Measurements from ENCODE around the gene PANK3.
"Not testable (repeated sequence)": the region's sequence is repeated elsewhere in the genome, so short reads cannot be mapped to it uniquely, and the experiment has no call there.

PANK3 gene

GRCh38 chr5:168578538-168579487, at the start of gene PANK3:
Gene PANK3, minus strand, starts transcription at chr5:168579368. Its CDS starts 85 bp downstream, at chr5:168579283.
- DNase-seq, result no peak

DNA sequence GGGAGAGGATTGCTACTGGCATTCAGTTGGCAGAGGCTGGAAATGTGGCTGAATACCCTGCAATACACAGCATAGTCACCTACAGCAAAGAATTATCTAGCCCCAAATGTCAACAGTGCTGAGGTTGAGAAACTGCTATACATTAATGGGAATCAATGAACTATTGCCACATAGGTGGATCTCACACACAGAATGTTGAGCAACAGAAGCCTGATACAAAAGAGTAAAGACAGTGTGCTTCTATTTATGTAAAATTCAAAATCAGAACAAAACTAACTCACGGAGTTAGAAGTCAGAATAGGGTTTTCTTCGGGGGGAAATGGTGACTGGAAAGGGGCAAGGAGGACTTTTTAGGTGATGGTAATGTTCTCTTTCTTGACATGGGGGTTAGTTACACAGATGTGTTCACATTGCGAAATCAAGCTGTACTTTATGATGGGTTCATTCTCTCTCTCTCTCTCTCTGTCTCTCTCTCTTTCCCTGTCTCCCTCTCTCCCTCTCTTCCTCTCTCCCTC, 45.7 kb upstream of the PANK3 start:
- no peak for DNase-seq

- no peak for DNase-seq
Measured at GRCh38 chr5:168620807-168621206, 41.6 kb upstream of the PANK3 start.

DNA sequence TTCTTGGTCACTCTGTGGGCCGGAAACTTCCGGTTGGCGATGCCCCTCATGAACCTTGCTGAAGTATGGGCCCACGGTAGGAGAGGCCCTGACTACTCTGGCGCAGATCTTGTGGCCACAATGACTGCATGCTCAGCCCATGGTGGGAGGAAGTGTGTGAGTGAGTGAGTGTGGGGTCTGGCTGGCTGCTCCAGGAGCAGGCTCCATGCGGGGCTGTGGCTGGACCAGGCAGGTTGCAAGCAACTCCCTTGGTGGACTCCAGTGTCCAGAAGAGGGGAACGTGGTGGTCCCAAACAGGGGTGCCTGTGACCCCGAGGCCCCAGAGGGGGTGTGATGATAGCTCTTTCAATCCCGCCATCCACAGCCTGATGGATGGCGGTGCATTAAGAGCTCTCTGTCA, 35.5 kb upstream of the PANK3 start:
- no peak for DNase-seq

GRCh38 chr5:168613996-168614395, 34.8 kb upstream of the PANK3 start:
- DNase-seq, result no peak

DNA sequence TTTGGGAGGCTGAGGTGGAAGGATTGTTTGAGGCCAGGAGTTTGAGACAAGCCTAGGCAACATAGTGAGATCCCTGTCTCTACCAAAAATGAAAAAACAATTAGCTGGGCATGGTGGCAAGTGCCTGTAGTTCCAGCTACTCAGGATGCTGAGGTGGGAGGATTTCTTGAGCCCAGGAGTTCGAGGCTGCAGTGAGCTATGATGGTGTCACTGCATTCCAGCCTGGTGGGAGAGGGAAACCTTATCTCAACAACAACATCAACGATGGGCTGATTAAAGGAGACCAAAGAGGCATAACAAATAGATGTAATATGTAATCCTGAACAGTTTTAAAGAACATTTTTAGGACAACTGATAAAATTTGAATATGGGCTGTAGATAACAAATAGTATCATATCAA, 34.2 kb upstream of the PANK3 start:
- DNase-seq, result no peak

GRCh38 chr5:168612996-168613395, 33.8 kb upstream of the PANK3 start:
- DNase-seq, result no peak

- no peak for DNase-seq
Measured at GRCh38 chr5:168612123-168612522, 33.0 kb upstream of the PANK3 start.

DNA sequence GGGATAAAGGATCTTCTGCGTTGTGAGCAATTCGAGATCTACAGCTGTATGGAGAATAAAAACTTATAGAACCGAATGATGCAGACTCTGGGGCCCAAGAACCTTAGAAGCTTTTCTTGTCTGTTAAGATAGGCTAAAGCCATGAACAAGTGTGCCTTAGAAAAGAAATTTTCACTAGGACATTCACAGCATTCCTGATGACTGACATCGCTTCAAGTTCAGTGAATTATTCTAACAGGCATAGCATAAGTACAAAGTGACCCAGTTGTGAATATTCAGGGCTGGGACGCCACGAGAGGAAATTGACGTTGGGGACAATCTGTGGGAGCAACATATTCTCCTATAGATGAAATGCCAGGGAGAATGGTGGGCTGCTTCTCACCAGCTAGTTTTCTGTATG, 32.0 kb upstream of the PANK3 start:
- no peak for DNase-seq

- no peak for DNase-seq
Measured at GRCh38 chr5:168609806-168610482, 30.8 kb upstream of the PANK3 start.

GRCh38 chr5:168608821-168609220, 29.7 kb upstream of the PANK3 start:
- no peak for DNase-seq

DNA sequence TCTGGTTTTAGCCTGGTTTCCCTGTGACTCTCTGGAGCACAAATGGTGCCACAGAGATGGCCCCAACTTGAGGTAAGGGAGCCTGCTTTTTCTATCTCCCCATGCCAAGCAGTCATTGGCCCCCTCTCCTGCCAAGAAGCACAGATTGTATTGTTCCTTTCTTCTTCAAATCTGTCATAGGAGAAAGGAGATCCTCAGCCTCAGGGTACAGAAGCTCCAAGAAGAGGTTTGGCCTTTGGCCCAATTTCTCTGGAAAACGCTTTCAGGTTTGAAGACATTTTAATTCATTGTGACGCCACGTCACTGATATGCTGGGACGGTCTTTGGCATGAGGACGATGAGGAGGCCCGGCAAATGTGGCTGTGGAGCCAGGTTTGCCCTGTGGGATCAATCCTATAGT, 29.2 kb upstream of the PANK3 start:
- DNase-seq, result no peak

DNA sequence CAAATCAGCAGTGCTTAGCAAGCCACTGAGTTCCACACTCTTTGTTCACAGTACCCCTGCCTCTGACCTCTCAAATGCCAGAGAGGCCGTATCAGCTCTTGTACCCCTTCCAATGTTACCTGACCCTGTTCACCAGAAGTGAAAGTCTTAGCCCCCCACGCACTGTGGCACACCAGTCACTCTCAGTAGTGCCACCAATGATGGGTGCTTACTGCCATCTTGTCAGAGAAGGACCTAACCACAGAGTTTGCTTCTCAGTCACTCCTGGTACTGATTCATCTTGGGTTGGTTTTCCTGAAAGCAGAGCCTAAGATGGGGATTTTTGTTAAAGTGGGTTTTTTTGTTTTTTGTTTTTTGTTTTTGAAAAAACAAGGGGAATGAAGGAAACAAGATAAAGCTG, 28.8 kb upstream of the PANK3 start:
- no peak for DNase-seq

DNA sequence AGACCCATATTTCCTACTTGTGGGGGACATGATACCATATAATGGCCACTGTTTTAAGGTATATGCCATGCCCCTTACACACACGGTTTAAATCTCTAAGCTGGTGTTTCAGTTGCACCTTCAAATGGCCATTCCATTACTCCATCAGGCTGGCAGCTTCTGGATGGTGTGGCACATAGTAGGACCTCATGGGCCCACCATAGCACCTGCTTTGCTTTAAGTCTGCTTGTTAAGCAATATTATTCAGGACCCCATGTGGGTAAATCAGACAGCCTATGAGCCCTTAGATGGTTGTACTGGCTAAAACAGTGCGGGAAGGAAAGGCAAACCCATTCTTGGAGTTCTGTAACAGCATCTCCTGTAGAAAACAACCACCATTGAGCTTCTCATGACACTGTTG, 27.4 kb upstream of the PANK3 start:
- DNase-seq, result no peak

DNA sequence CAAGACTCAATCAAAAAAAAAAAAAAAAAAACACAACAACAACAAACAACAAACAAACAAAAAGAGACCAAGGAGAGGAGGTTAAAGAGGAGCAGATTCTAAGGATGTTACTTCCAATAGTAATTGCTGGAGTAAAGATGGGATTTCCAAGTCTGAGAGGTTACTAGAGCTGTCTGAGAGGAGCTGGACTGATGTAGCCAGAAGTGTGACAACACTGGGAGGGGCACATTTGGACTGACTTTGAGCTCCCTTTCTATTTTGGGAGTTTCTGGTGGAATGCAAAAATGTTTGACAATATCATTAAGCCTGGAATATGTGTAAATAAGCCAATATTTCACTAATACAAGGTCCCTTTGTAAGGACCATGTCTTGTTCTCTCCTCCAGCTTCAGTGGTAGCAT, 25.3 kb upstream of the PANK3 start:
- DNase-seq, result no peak

DNA sequence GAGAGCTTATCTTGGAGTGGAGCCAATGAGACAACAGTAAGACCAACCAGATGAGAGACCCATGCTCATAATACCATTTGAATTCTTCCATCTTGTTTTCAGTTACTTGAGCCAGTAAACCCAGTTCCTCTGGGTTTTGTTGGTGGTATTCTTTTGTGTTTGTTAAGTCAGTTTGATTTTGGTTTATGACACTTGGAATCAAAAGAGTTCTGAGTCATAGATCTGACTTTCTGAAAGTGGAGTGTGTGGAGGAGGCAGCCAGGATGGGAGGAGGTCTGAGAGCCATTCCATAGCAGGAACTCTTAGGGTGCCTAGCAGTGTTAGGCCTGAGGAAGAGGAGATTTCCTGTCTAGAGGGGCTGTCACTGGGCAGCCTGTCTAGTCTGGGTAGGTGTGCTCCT, 24.6 kb upstream of the PANK3 start:
- no peak for DNase-seq

DNA sequence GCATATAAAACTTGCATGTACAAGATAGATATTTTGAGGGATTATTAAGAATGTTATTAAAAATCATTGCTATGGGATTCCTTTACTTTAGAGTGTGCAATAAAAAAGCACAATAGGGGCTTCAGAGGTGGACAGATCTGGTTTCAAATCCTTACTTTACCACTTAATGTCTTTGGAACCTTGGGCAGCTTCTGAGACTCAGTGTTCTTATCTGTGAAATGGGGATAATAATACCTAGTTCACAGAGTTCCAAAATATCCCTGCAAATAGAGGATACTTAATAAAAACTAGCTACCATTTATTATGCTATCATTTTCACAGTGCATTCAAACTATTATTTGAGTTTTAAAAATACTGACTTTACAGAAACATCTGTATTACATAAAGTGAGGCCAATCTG, 23.3 kb upstream of the PANK3 start:
- no peak for DNase-seq

GRCh38 chr5:168601972-168602371, 22.8 kb upstream of the PANK3 start:
- no peak for DNase-seq

DNA sequence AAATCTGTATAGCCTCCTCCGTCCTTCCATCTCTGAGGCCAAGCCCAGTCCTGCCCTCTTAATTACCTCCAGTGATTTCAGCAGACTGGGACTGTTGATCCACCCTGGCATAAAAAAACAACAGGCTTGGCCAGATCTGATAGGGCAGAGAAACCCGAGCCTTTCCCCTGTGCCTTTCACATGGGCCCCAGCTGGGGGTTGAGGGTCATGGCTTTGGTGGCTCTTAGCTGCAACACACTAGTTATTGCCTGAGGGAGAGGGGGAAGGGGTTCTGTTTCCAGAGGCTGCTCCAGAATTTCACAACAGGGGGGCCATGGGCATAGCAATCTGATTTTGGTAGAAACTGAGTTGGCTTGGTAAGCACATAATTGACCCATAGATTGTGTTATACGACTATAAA, 21.2 kb upstream of the PANK3 start:
- no peak for DNase-seq

DNA sequence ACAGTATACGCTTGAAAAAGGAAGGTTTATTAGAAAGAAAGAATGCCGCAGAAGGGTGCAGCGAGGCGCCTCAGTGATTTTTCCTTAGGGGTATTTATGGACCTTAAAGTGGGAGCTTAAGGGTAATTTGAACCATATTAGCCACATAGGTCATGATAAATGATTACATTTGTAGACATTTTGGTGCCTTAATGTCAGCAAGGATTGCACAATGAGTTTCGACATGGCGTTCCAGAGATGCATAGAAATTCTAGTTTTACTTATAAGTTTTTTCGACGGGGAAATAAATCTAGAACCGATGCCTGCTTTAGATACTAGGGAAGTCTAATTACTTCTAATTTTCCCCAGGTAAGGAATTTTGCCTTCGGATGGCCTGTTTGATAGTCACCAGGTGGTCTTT, 20.7 kb upstream of the PANK3 start:
- DNase-seq, result no peak

DNA sequence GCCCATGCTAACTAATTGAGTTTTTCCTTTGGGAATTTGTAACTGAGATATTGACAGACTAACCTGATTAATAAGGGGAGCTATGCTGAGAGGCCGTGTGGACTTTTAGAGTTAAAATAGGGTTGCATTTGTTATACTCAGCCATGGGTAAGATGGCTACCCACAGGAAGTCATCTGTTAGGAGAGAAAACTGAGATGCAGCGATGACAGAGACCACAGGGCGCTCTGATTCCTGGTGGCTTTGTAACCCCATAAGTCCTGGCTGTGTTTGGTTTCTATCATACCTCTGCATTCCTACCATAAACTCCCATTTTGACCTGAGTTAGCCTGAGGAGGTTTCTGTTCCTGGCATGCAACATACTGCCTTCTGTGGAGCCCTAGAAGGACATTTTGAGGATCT, 19.5 kb upstream of the PANK3 start:
- no peak for DNase-seq

DNA sequence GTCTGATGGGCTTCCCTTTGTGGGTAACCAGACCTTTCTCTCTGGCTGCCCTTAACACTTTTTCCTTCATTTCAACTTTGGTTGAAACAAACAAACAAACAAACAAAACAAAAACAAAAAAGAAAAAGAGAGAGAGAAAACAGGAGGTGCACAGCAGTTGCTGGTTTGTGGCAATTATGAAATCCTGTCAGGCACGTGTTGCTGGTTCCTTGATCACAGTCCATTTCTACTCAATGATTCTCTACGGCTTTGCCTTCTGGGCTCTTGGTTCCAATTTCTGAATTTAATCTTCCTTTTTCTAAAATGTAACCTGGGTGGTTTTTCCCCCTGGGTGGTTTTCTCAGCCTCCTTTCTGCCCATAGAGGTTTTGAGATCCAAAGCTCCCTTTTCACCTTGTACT, 17.8 kb upstream of the PANK3 start:
- no peak for DNase-seq

DNA sequence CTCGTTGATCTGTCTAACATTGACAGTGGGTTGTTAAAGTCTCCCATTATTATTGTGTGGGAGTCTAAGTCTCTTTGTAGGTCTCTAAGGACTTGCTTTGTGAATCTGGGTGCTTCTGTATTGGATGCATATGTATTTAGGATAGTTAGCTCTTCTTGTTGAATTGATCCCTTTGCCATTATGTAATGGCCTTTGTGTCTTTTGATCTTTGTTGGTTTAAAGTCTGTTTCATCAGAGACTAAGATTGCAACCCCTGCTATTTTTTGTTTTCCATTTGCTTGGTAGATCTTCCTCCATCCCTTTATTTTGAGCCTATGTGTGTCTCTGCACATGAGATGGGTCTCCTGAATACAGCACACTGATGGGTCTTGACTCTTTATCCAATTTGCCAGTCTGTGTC, 17.0 kb upstream of the PANK3 start:
- DNase-seq, result not testable (repeated sequence)

- no peak for DNase-seq
Measured at GRCh38 chr5:168592014-168592368, 12.8 kb upstream of the PANK3 start.
